Measurements from ENCODE around the gene DYNLT4. TPM values are rescaled to one million over a fixed set of nuclear protein-coding genes. Genes with fewer than 3 reads are reported as not detected.

DYNLT4 gene
- total and polyA plus RNA-seq, 2 donors (not counting 3 experiments of a cell fraction or from before 2014, with no cell fraction given) = 0.46 to 0.62 TPM

GRCh38 chr1:44830900-44831304 is 23.8 kb upstream of the DYNLT4 start:
- Histone ChIP-seq H3K4me2 (ENCODE audit: insufficient read depth, low read length) (no peak overlapping the region), H3K79me2 (ENCODE audit: control insufficient read depth, insufficient read depth, low read length) (no peaks in the 10 kb centered on the region), H2AFZ (ENCODE audit: low read depth, low read length) (no peak overlapping the region), H3K9ac (replicated peaks; ENCODE audit: extremely low read depth, insufficient read depth, low read length) (no peak overlapping the region), H4K20me1 (replicated peaks; ENCODE audit: control insufficient read depth, extremely low read depth, insufficient read depth, low read length) (no peaks in the 10 kb centered on the region), H3K27me3 (ENCODE audit: control insufficient read depth in 2 of 2, insufficient read depth in 2 of 2, low read length in 2 of 2) (no peaks in the 10 kb centered on the region), H3K27ac (ENCODE audit: insufficient read depth, low read depth, low read length) (no peak overlapping the region), H3K9me1 (replicated peaks; ENCODE audit: control insufficient read depth, extremely low read depth, insufficient read depth, low read length) (no peaks in the 10 kb centered on the region), H3K4me1 (ENCODE audit: control insufficient read depth, extremely low read depth, insufficient read depth, low read length) (no peaks in the 10 kb centered on the region), H3K9me3 (replicated peaks; ENCODE audit: control insufficient read depth, insufficient read depth, low read length) (no peaks in the 10 kb centered on the region), H3K36me3 (ENCODE audit: control insufficient read depth in 2 of 2, extremely low read depth in 1 of 2, insufficient read depth in 2 of 2, low read length in 2 of 2) (no peaks in the 10 kb centered on the region), H3K4me3 (replicated peaks in 1 of 3; ENCODE audit: insufficient read depth in 1 of 3, low read depth in 1 of 3, low read length in 3 of 3) (no peak overlapping the region)
- intact Hi-C loops (cut with micrococcal nuclease) (loop anchor here (10.0 kb wide), 1 partner anchor 664 kb away; the partner anchor contains the start of gene TESK2), dilution Hi-C loops (cut with MboI; ENCODE audit: extremely low pct_ligation_motif_present, low sequenced_read_pairs) (no loop called here)
- DNase-seq (ENCODE audit: low read depth, low spot score) = no peak
- ChIA-PET POLR2A (interaction anchor here (1.2 kb wide), 1 partner anchor 11 kb away, joined by 3 read pairs; no protein-coding TSS in a partner anchor), CTCF (interaction anchor here (1.2 to 2.5 kb wide), 2 partner anchors 31 to 471 kb away, joined by 3 to 9 read pairs; partner anchors contain the start of gene PLK3)
- no TSS peak for BruUV-seq (replicated peaks)
- TF ChIP-seq MAX (IDR thresholded peaks at IDR 0.05; ENCODE audit: insufficient read depth, insufficient read length) (no peak), EZH2 (IDR thresholded peaks at IDR 0.05; ENCODE audit: borderline replicate concordance, low read depth, low read length, severe bottlenecking) (no peak), POLR2AphosphoS5 (IDR thresholded peaks at IDR 0.05; ENCODE audit: insufficient read depth, low read depth, low read length) (no peak), POLR2A (IDR thresholded peaks at IDR 0.05; ENCODE audit: low read depth, low read length) (no peak)
- no peak for FAIRE-seq

GRCh38 chr1:44829506-44830384 is 22.6 kb upstream of the DYNLT4 start:
- no peak overlapping the region for H2AFZ ChIP-seq (ENCODE audit: low read depth, low read length)
- H3K79me2 ChIP-seq (ENCODE audit: control insufficient read depth, insufficient read depth, low read length) = no peaks in the 10 kb centered on the region
- H3K27ac ChIP-seq (ENCODE audit: insufficient read depth, low read depth, low read length) = no peak overlapping the region
- no peaks in the 10 kb centered on the region for H3K36me3 ChIP-seq (ENCODE audit: control insufficient read depth in 2 of 2, extremely low read depth in 1 of 2, insufficient read depth in 2 of 2, low read length in 2 of 2)
- H3K9me1 ChIP-seq (replicated peaks; ENCODE audit: control insufficient read depth, extremely low read depth, insufficient read depth, low read length) = no peaks in the 10 kb centered on the region
- BruUV-seq (replicated peaks) = no TSS peak
- FAIRE-seq = no peak
- POLR2A ChIA-PET = interaction anchor here (1.2 kb wide), 1 partner anchor 10 kb away, joined by 3 read pairs; no protein-coding TSS in a partner anchor
- H3K4me1 ChIP-seq (ENCODE audit: control insufficient read depth, extremely low read depth, insufficient read depth, low read length) = no peaks in the 10 kb centered on the region
- no peak overlapping the region for H3K4me2 ChIP-seq (ENCODE audit: insufficient read depth, low read length)
- no peak for TF ChIP-seq POLR2A (IDR thresholded peaks at IDR 0.05; ENCODE audit: low read depth, low read length)
- no peak for TF ChIP-seq EZH2 (IDR thresholded peaks at IDR 0.05; ENCODE audit: borderline replicate concordance, low read depth, low read length, severe bottlenecking)
- no peak for TF ChIP-seq POLR2AphosphoS5 (IDR thresholded peaks at IDR 0.05; ENCODE audit: insufficient read depth, low read depth, low read length)
- dilution Hi-C loops (cut with MboI; ENCODE audit: extremely low pct_ligation_motif_present, low sequenced_read_pairs) (no loop called here), intact Hi-C loops (cut with micrococcal nuclease) (loop anchor here (10.0 kb wide), 1 partner anchor 665 kb away; the partner anchor contains the start of gene TESK2)
- H3K27me3 ChIP-seq (ENCODE audit: control insufficient read depth in 2 of 2, insufficient read depth in 2 of 2, low read length in 2 of 2) = no peaks in the 10 kb centered on the region
- CTCF ChIA-PET = interaction anchor here (0.8 to 1.3 kb wide), 4 partner anchors 30 to 43 kb away, joined by 3 read pairs; partner anchors contain the start of gene PLK3
- no peaks in the 10 kb centered on the region for H3K9me3 ChIP-seq (replicated peaks; ENCODE audit: control insufficient read depth, insufficient read depth, low read length)
- no peaks in the 10 kb centered on the region for H4K20me1 ChIP-seq (replicated peaks; ENCODE audit: control insufficient read depth, extremely low read depth, insufficient read depth, low read length)
- H3K9ac ChIP-seq (replicated peaks; ENCODE audit: extremely low read depth, insufficient read depth, low read length) = no peak overlapping the region
- no peak overlapping the region for H3K4me3 ChIP-seq (replicated peaks in 1 of 3; ENCODE audit: insufficient read depth in 1 of 3, low read depth in 1 of 3, low read length in 3 of 3)
- DNase-seq (ENCODE audit: low read depth, low spot score) = no peak
